Measurements from ENCODE around the gene HTD2.
A peak's percentile ranks its signal among the peaks of the same experiment; 100 is the strongest.

HTD2 gene

GRCh38 chr3:58293516-58293915 lies 12.8 kb upstream of the HTD2 start:
- no peak for DNase-seq (ENCODE audit: low read depth in 2 of 2)
- TF ChIP-seq CTCF (IDR thresholded peaks at IDR 0.05; ENCODE audit: low read depth, low read length), result no peak
- no peak overlapping the region for H3K4me3 ChIP-seq (replicated peaks in 1 of 2; ENCODE audit: low read depth in 2 of 2, low read length in 2 of 2)

- H3K4me3 ChIP-seq (replicated peaks in 1 of 2; ENCODE audit: low read depth in 2 of 2, low read length in 2 of 2), result no peak overlapping the region
- TF ChIP-seq CTCF (IDR thresholded peaks at IDR 0.05; ENCODE audit: low read depth, low read length), result no peak
- DNase-seq (ENCODE audit: low read depth in 2 of 2), result no peak
Observed at GRCh38 chr3:58296269-58296668, 10.1 kb upstream of the HTD2 start.

DNA sequence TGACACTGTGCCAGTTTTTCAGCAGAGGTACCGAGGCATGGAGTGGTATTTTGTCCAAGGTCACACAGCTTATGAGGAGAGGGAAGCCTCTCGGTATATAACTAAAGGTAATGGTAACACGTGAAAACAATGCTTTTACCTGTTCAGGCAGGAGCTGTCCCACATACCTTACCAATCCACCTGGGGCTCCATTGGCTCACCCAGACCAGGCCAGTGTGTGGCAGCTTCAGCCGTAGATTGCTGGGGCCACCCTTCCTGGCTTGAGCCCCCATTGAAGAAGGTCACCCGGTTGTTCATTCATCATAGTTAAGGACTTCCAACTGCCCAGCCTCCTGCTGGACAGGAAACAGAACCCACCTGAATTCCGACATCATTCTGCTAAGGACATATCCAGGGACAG lies 9.5 kb upstream of the HTD2 start:
- no peak for DNase-seq (ENCODE audit: low read depth in 2 of 2)
- TF ChIP-seq CTCF (IDR thresholded peaks at IDR 0.05; ENCODE audit: low read depth, low read length), result no peak
- H3K4me3 ChIP-seq (replicated peaks in 1 of 2; ENCODE audit: low read depth in 2 of 2, low read length in 2 of 2), result no peak overlapping the region

DNA sequence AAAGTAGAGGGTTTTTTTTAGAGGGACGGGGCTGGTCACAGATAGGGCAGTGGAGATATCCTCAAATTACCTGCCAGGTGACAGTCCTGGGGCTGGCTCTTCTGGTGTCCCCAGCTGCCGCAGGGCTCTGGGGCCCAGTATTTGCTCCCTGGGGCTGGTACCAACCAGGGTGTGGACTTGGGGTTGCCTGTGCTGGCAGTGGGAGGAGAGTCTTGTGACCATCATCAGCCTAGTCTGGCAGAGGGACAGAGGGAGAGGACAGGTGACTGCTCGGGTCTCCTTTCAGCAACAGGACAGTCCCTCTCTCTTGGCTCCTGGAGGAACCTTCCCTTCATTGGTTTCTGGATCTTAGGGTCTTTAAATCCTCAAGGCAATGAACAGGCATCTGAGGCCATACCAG lies 8.1 kb upstream of the HTD2 start:
- TF ChIP-seq CTCF (IDR thresholded peaks at IDR 0.05; ENCODE audit: low read depth, low read length), result no peak
- DNase-seq (ENCODE audit: low read depth in 2 of 2), result no peak
- no peak overlapping the region for H3K4me3 ChIP-seq (replicated peaks in 1 of 2; ENCODE audit: low read depth in 2 of 2, low read length in 2 of 2)

DNA sequence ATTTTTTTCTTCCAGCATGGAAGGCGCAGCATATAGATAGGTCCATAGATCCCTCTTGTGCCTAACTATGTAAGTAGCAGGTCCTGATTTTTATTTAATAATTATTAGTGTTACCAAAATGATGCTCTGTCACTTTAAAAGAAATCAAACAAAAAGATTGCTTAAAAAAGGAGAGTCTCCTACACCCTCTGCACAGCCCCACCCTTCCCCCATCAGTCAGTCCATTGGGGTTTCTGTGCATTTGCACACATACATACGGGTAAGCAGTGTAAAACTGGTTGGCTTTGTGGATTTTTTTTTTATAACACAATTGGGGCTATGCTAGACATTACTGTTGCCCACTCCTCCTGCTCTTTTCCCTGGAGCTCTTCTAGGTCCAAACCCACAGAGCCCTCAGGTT lies 7.2 kb upstream of the HTD2 start:
- DNase-seq (ENCODE audit: low read depth in 2 of 2), result no peak
- no peak for TF ChIP-seq CTCF (IDR thresholded peaks at IDR 0.05; ENCODE audit: low read depth, low read length)
- H3K4me3 ChIP-seq (replicated peaks in 1 of 2; ENCODE audit: low read depth in 2 of 2, low read length in 2 of 2), result no peak overlapping the region

- H3K4me3 ChIP-seq (replicated peaks in 1 of 2; ENCODE audit: low read depth in 2 of 2, low read length in 2 of 2), result no peak overlapping the region
- DNase-seq (ENCODE audit: low read depth in 2 of 2), result peak; percentile 75 to 80
- peak; percentile 49 for TF ChIP-seq CTCF (IDR thresholded peaks at IDR 0.05; ENCODE audit: low read depth, low read length)
Observed at GRCh38 chr3:58299839-58300516, 6.3 kb upstream of the HTD2 start.

All from cardiac fibroblast (primary cell).